MCF 10A (cell line): ENCODE results near the gene MYO10. TPM values are rescaled to one million over a fixed set of nuclear protein-coding genes. Genes with fewer than 3 reads are reported as not detected.

Experiments
- BruUV-seq: library from RNA; stranded (reverse); fragments of 400-500 nt; replicated peaks from 2 replicates; lab custom pipeline; 2021; lab: Mats Ljungman, UMichigan
- CTCF ChIA-PET: fragments of 300-600 bp; sonication (Branson Sonifier 250); formaldehyde crosslinking; extraction: SDS; loops from one replicate; lab custom pipeline; 2021; ENCODE audit warnings: antibody characterized with exemption, inconsistent platforms; lab: Yijun Ruan, JAX
- POLR2A ChIA-PET: fragments of 300-600, 350-650 bp; sonication (Branson Sonifier 250); formaldehyde crosslinking; extraction: SDS; loops from one replicate; lab custom pipeline; 2020; ENCODE audit warnings: antibody characterized with exemption, inconsistent platforms; lab: Yijun Ruan, JAX
- DNase-seq: peaks from one replicate; pipeline ENCODE4 v3.0.0-alpha.2; 2018; ENCODE audit not compliant: unreplicated experiment
- H3K27ac Mint-ChIP-seq: one replicate; pipeline ENCODE4 v1.8.0; 2022; ENCODE audit warnings: mild to moderate bottlenecking, low read depth, mixed read lengths; ENCODE audit not compliant: unreplicated experiment
- H3K27me3 Mint-ChIP-seq: one replicate; pipeline ENCODE4 v1.8.0; 2022; ENCODE audit warnings: mixed read lengths; ENCODE audit not compliant: insufficient read depth, unreplicated experiment
- H3K36me3 Mint-ChIP-seq: one replicate; pipeline ENCODE4 v1.8.0; 2022; ENCODE audit warnings: mild to moderate bottlenecking, moderate library complexity, mixed read lengths; ENCODE audit not compliant: insufficient read depth, unreplicated experiment
- H3K4me1 Mint-ChIP-seq: one replicate; pipeline ENCODE4 v1.8.0; 2022; ENCODE audit warnings: mixed read lengths; ENCODE audit not compliant: insufficient read depth, unreplicated experiment
- H3K4me3 Mint-ChIP-seq: one replicate; pipeline ENCODE4 v1.8.0; 2022; ENCODE audit warnings: mild to moderate bottlenecking, moderate library complexity, mixed read lengths; ENCODE audit not compliant: unreplicated experiment
- H3K9me3 Mint-ChIP-seq: one replicate; pipeline ENCODE4 v1.8.0; 2022; ENCODE audit warnings: mixed read lengths; ENCODE audit not compliant: unreplicated experiment
- CTCF ChIP-seq: fragments of 200-600 bp; IDR thresholded peaks from one replicate; pipeline ENCODE4 v1.8.0; 2022; ENCODE audit warnings: antibody characterized with exemption, mild to moderate bottlenecking; ENCODE audit not compliant: unreplicated experiment
- intact Hi-C: fragments of 100-400 bp; cut with micrococcal nuclease; formaldehyde crosslinking; loops from 2 replicates; pipeline ENCODE4 v1.14.1; 2022
- total RNA-seq: library from RNA; stranded (reverse); gene quantifications from 2 replicates; pipeline ENCODE4 v1.2.3, GENCODE V29; 2022

The MYO10 gene
- total RNA-seq, 1 experiment from 2014 or later = 35.7 TPM

- H3K4me3 Mint-ChIP-seq = no peak overlapping the region
- CTCF ChIA-PET = interaction anchor here (0.7 kb wide), 1 partner anchor 116 kb away, joined by 3 read pairs; no protein-coding TSS in a partner anchor
- H3K36me3 Mint-ChIP-seq = peaks cover 24% of the 10 kb centered on the region
- DNase-seq = no peak
- intact Hi-C loops = no loop called here
- no peak for TF ChIP-seq CTCF
- no peak overlapping the region for H3K27ac Mint-ChIP-seq
- no peaks in the 10 kb centered on the region for H3K27me3 Mint-ChIP-seq
- BruUV-seq = no TSS peak
- H3K9me3 Mint-ChIP-seq = no peaks in the 10 kb centered on the region
- H3K4me1 Mint-ChIP-seq = no peaks in the 10 kb centered on the region
- POLR2A ChIA-PET = no interaction called here
These were observed 272.2 kb downstream of the MYO10 start for GRCh38 chr5:16663840-16664239.

GRCh38 chr5:16661713-16662112 lies 274.4 kb downstream of the MYO10 start:
- intact Hi-C loops = no loop called here
- no peak for DNase-seq
- Mint-ChIP-seq H3K27me3 (no peaks in the 10 kb centered on the region), H3K9me3 (no peaks in the 10 kb centered on the region), H3K4me3 (no peak overlapping the region), H3K27ac (no peak overlapping the region), H3K36me3 (peaks cover 14% of the 10 kb centered on the region), H3K4me1 (peaks cover 14% of the 10 kb centered on the region)
- no peak for TF ChIP-seq CTCF
- POLR2A ChIA-PET = no interaction called here
- CTCF ChIA-PET = interaction anchor here (0.6 to 1.7 kb wide), 2 partner anchors 11 to 172 kb away, joined by 3 to 7 read pairs; no protein-coding TSS in a partner anchor
- BruUV-seq = no TSS peak

GRCh38 chr5:16660982-16661381 lies 275.1 kb downstream of the MYO10 start:
- no peaks in the 10 kb centered on the region for H3K9me3 Mint-ChIP-seq
- no peak for TF ChIP-seq CTCF
- no peak overlapping the region for H3K27ac Mint-ChIP-seq
- peaks cover 7% of the 10 kb centered on the region for H3K36me3 Mint-ChIP-seq
- POLR2A ChIA-PET = no interaction called here
- CTCF ChIA-PET = no interaction called here
- peaks cover 18% of the 10 kb centered on the region for H3K4me1 Mint-ChIP-seq
- H3K27me3 Mint-ChIP-seq = no peaks in the 10 kb centered on the region
- H3K4me3 Mint-ChIP-seq = no peak overlapping the region
- intact Hi-C loops = no loop called here
- no peak for DNase-seq
- no TSS peak for BruUV-seq

GRCh38 chr5:16659536-16659935 lies 276.6 kb downstream of the MYO10 start:
- Mint-ChIP-seq H3K27me3 (no peaks in the 10 kb centered on the region), H3K4me3 (no peak overlapping the region), H3K9me3 (no peaks in the 10 kb centered on the region), H3K4me1 (peaks cover 18% of the 10 kb centered on the region), H3K27ac (no peak overlapping the region), H3K36me3 (peaks cover 5% of the 10 kb centered on the region)
- intact Hi-C loops = no loop called here
- no TSS peak for BruUV-seq
- ChIA-PET CTCF (interaction anchor here (0.6 to 0.9 kb wide), 2 partner anchors 61 to 190 kb away, joined by 3 read pairs; no protein-coding TSS in a partner anchor), POLR2A (no interaction called here)
- DNase-seq = no peak
- TF ChIP-seq CTCF = no peak
